ENCODE results near the gene GMDS. TPM values are rescaled to one million over a fixed set of nuclear protein-coding genes. Genes with fewer than 3 reads are reported as not detected.

The GMDS gene
- polyA plus RNA-seq, 1 donor (not counting 4 experiments of a cell fraction or from before 2014, with no cell fraction given), result 22.1 TPM

- no peaks in the 10 kb centered on the region for H3K9me3 ChIP-seq (ENCODE audit: control insufficient read depth, low read depth, low read length)
- H3K4me1 ChIP-seq (ENCODE audit: control insufficient read depth, extremely low read depth, insufficient read depth, low read length), result peaks cover 36% of the 10 kb centered on the region
- dilution Hi-C loops (cut with MboI; ENCODE audit: extremely low pct_ligation_motif_present, low sequenced_read_pairs), result no loop called here
- H3K36me3 ChIP-seq (ENCODE audit: control insufficient read depth in 2 of 2, extremely low read depth in 1 of 2, insufficient read depth in 2 of 2, low read length in 2 of 2), result no peaks in the 10 kb centered on the region
- H3K9ac ChIP-seq (ENCODE audit: control insufficient read depth, extremely low read depth, insufficient read depth, low read length), result no peak overlapping the region
- no peaks in the 10 kb centered on the region for H3K27me3 ChIP-seq (ENCODE audit: control insufficient read depth, extremely low read depth, insufficient read depth, low read length)
- TF ChIP-seq CTCF (optimal IDR thresholded peaks at IDR 0.05 in 1 of 3, IDR thresholded peaks at IDR 0.05 in 1 of 3, conservative IDR thresholded peaks at IDR 0.05 in 1 of 3; ENCODE audit: extremely low read depth in 1 of 3, insufficient read depth in 2 of 3, low read length in 3 of 3), result no peak
- no peak for TF ChIP-seq EZH2 (IDR thresholded peaks at IDR 0.05; ENCODE audit: low read length)
- DNase-seq (ENCODE audit: low read depth, low spot score), result no peak
- H4K20me1 ChIP-seq (ENCODE audit: control insufficient read depth, extremely low read depth, insufficient read depth, low read length), result no peaks in the 10 kb centered on the region
- H3K79me2 ChIP-seq (ENCODE audit: control insufficient read depth, insufficient read depth, low read length), result no peaks in the 10 kb centered on the region
- H3K4me2 ChIP-seq (ENCODE audit: control insufficient read depth, extremely low read depth, insufficient read depth, low read depth, low read length), result no peak overlapping the region
- FAIRE-seq, result no peak
- no peak overlapping the region for H2AFZ ChIP-seq (ENCODE audit: control insufficient read depth, low read length)
- peak overlapping the region; percentile 28 for H3K27ac ChIP-seq (ENCODE audit: control insufficient read depth, insufficient read depth, low read length)
- H3K4me3 ChIP-seq (ENCODE audit: control insufficient read depth in 2 of 3, extremely low read depth in 1 of 3, insufficient read depth in 2 of 3, low read depth in 1 of 3, low read length in 3 of 3), result no peak overlapping the region
- no peaks in the 10 kb centered on the region for H3K9me1 ChIP-seq (ENCODE audit: control insufficient read depth, extremely low read depth, insufficient read depth, low read length)
Measured at GRCh38 chr6:1705183-1705582, 540.2 kb downstream of the GMDS start.

- TF ChIP-seq EZH2 (IDR thresholded peaks at IDR 0.05; ENCODE audit: low read length), result no peak
- no peak for TF ChIP-seq CTCF (optimal IDR thresholded peaks at IDR 0.05 in 1 of 3, IDR thresholded peaks at IDR 0.05 in 1 of 3, conservative IDR thresholded peaks at IDR 0.05 in 1 of 3; ENCODE audit: extremely low read depth in 1 of 3, insufficient read depth in 2 of 3, low read length in 3 of 3)
- Histone ChIP-seq H3K27me3 (ENCODE audit: control insufficient read depth, extremely low read depth, insufficient read depth, low read length) (no peaks in the 10 kb centered on the region), H3K9me1 (ENCODE audit: control insufficient read depth, extremely low read depth, insufficient read depth, low read length) (no peaks in the 10 kb centered on the region), H3K4me3 (ENCODE audit: control insufficient read depth in 2 of 3, extremely low read depth in 1 of 3, insufficient read depth in 2 of 3, low read depth in 1 of 3, low read length in 3 of 3) (no peak overlapping the region), H3K4me1 (ENCODE audit: control insufficient read depth, extremely low read depth, insufficient read depth, low read length) (peaks cover 36% of the 10 kb centered on the region), H3K4me2 (ENCODE audit: control insufficient read depth, extremely low read depth, insufficient read depth, low read depth, low read length) (peak overlapping the region; percentile 56), H2AFZ (ENCODE audit: control insufficient read depth, low read length) (no peak overlapping the region), H3K36me3 (ENCODE audit: control insufficient read depth in 2 of 2, extremely low read depth in 1 of 2, insufficient read depth in 2 of 2, low read length in 2 of 2) (no peaks in the 10 kb centered on the region), H3K9ac (ENCODE audit: control insufficient read depth, extremely low read depth, insufficient read depth, low read length) (no peak overlapping the region), H3K79me2 (ENCODE audit: control insufficient read depth, insufficient read depth, low read length) (no peaks in the 10 kb centered on the region), H3K27ac (ENCODE audit: control insufficient read depth, insufficient read depth, low read length) (peak overlapping the region; percentile 38), H4K20me1 (ENCODE audit: control insufficient read depth, extremely low read depth, insufficient read depth, low read length) (no peaks in the 10 kb centered on the region), H3K9me3 (ENCODE audit: control insufficient read depth, low read depth, low read length) (no peaks in the 10 kb centered on the region)
- DNase-seq (ENCODE audit: low read depth, low spot score) (no peak), FAIRE-seq (no peak)
- dilution Hi-C loops (cut with MboI; ENCODE audit: extremely low pct_ligation_motif_present, low sequenced_read_pairs), result no loop called here
Measured at GRCh38 chr6:1704711-1705110, 540.7 kb downstream of the GMDS start.

Data from keratinocyte (primary cell).